HEK293 (cell line): Measurements from ENCODE around the gene FADS1.

Experiments
- CTCF ChIA-PET: fragments of 350-600 bp; formaldehyde crosslinking; extraction: SDS; loops from one replicate; lab custom pipeline; 2021; ENCODE audit warnings: antibody characterized with exemption; lab: Yijun Ruan, JAX
- POLR2A ChIA-PET: fragments of 300-600 bp; formaldehyde crosslinking; extraction: SDS; loops from one replicate; lab custom pipeline; 2020; ENCODE audit warnings: antibody characterized with exemption, inconsistent platforms; lab: Yijun Ruan, JAX
- H3K27ac ChIP-seq: fragments of 200-500 bp; sonication (Bioruptor generic); 2 replicates; pipeline ENCODE4 v1.5.1; 2014; ENCODE audit warnings: low read depth, low read length, control low read depth, inconsistent platforms; ENCODE audit errors: extremely low read depth
- H3K36me3 ChIP-seq, 2 experiments: fragments of 200-500 bp in 1 of 2; sonication (Bioruptor generic) in 1 of 2; 1 replicate in 1 of 2; 2 replicates in 1 of 2; pipeline ENCODE4 v1.5.1; 2014 to 2017; ENCODE audit warnings: inconsistent platforms in 2 of 2, low read length in 2 of 2; ENCODE audit not compliant: control insufficient read depth in 2 of 2, insufficient read depth in 1 of 2
- H3K4me1 ChIP-seq: fragments of 200-500 bp; sonication (Bioruptor generic); 2 replicates; pipeline ENCODE4 v1.5.1; 2014; ENCODE audit warnings: mild to moderate bottlenecking, low read length, inconsistent platforms; ENCODE audit not compliant: control insufficient read depth, insufficient read depth
- H3K4me3 ChIP-seq: 2 replicates; pipeline ENCODE4 v1.5.1; 2011; ENCODE audit warnings: low read depth, mild to moderate bottlenecking, control low read depth, low read length, moderate library complexity
- H3K9me3 ChIP-seq: fragments of 200-500 bp; sonication (Bioruptor generic); 2 replicates; pipeline ENCODE4 v1.5.1; 2014; ENCODE audit warnings: low read depth, low read length, inconsistent platforms; ENCODE audit not compliant: control insufficient read depth, insufficient read depth
- BCL11A ChIP-seq: fragments of 450-650 bp; formaldehyde crosslinking; IDR thresholded peaks from 2 replicates; pipeline ENCODE4 v1.5.1; 2016; ENCODE audit warnings: low read depth, missing biosample characterization, missing genetic modification characterization
- KLF10 ChIP-seq: fragments of 450-650 bp; IDR thresholded peaks from 2 replicates; pipeline ENCODE4 v1.5.1; 2018; ENCODE audit warnings: missing biosample characterization, mild to moderate bottlenecking, missing genetic modification characterization
- OVOL3 ChIP-seq: fragments of 450-650 bp; formaldehyde crosslinking; IDR thresholded peaks from 2 replicates; pipeline ENCODE4 v1.5.1; 2016; ENCODE audit warnings: missing biosample characterization, missing genetic modification characterization
- REST ChIP-seq: fragments of 450-650 bp; formaldehyde crosslinking; IDR thresholded peaks from 2 replicates; pipeline ENCODE4 v1.5.1; 2016; ENCODE audit warnings: missing biosample characterization, missing genetic modification characterization
- SALL2 ChIP-seq: fragments of 450-650 bp; formaldehyde crosslinking; IDR thresholded peaks from 2 replicates; pipeline ENCODE4 v1.5.0; 2017; ENCODE audit warnings: missing biosample characterization, mild to moderate bottlenecking, missing genetic modification characterization, borderline replicate concordance
- ZBTB21 ChIP-seq: fragments of 450-650 bp; formaldehyde crosslinking; IDR thresholded peaks from 2 replicates; pipeline ENCODE4 v1.5.1; 2017; ENCODE audit warnings: missing biosample characterization, missing genetic modification characterization
- ZBTB48 ChIP-seq: fragments of 450-650 bp; formaldehyde crosslinking; IDR thresholded peaks from 2 replicates; pipeline ENCODE4 v1.5.1; 2016; ENCODE audit warnings: missing biosample characterization, missing genetic modification characterization
- ZEB2 ChIP-seq: fragments of 450-650 bp; formaldehyde crosslinking; IDR thresholded peaks from 2 replicates; pipeline ENCODE4 v1.5.1; 2016; ENCODE audit warnings: missing biosample characterization, missing genetic modification characterization
- ZFP41 ChIP-seq: fragments of 450-650 bp; formaldehyde crosslinking; IDR thresholded peaks from 2 replicates; pipeline ENCODE4 v1.5.1; 2016; ENCODE audit warnings: missing biosample characterization, missing genetic modification characterization, borderline replicate concordance
- ZNF2 ChIP-seq: fragments of 450-650 bp; formaldehyde crosslinking; IDR thresholded peaks from 2 replicates; pipeline ENCODE4 v1.5.1; 2016; ENCODE audit warnings: missing biosample characterization, missing genetic modification characterization
- ZNF248 ChIP-seq: fragments of 450-650 bp; formaldehyde crosslinking; IDR thresholded peaks from 2 replicates; pipeline ENCODE4 v1.5.1; 2017; ENCODE audit warnings: missing biosample characterization, missing genetic modification characterization
- ZNF311 ChIP-seq: fragments of 450-650 bp; formaldehyde crosslinking; IDR thresholded peaks from 2 replicates; pipeline ENCODE4 v1.5.1; 2017; ENCODE audit warnings: missing biosample characterization, missing genetic modification characterization, borderline replicate concordance
- ZNF362 ChIP-seq: fragments of 450-650 bp; formaldehyde crosslinking; IDR thresholded peaks from 2 replicates; pipeline ENCODE4 v1.5.1; 2016; ENCODE audit warnings: missing biosample characterization, missing genetic modification characterization
- ZNF404 ChIP-seq: fragments of 450-650 bp; formaldehyde crosslinking; IDR thresholded peaks from 2 replicates; pipeline ENCODE4 v1.5.1; 2017; ENCODE audit warnings: missing biosample characterization, missing genetic modification characterization
- ZNF843 ChIP-seq: fragments of 450-650 bp; formaldehyde crosslinking; IDR thresholded peaks from 2 replicates; pipeline ENCODE4 v1.5.1; 2016; ENCODE audit warnings: missing biosample characterization, missing genetic modification characterization

FADS1 gene

GRCh38 chr11:61805146-61805545 is 11.7 kb downstream of the FADS1 start:
- CTCF ChIA-PET: interaction anchor here (1.7 to 3.4 kb wide), 3 partner anchors 8 to 93 kb away, joined by 6 to 24 read pairs (median 11); no protein-coding TSS in a partner anchor
- H3K4me1 ChIP-seq: no peaks in the 10 kb centered on the region
- H3K4me3 ChIP-seq: no peak overlapping the region
- peaks cover 0 to 72% of the 10 kb centered on the region in 2 experiments; a peak in 1 of 3 replicates for H3K36me3 ChIP-seq
- TF ChIP-seq BCL11A (no peak), KLF10 (no peak), OVOL3 (no peak)
- TF ChIP-seq, all 188 proteins: peak for 0
- Histone ChIP-seq H3K27ac (no peak overlapping the region), H3K9me3 (no peaks in the 10 kb centered on the region)
- POLR2A ChIA-PET: interaction anchor here (3.2 kb wide), 1 partner anchor 11 kb away, joined by 17 read pairs; the partner anchor contains the start of gene FADS1

- Histone ChIP-seq H3K9me3 (no peaks in the 10 kb centered on the region), H3K4me3 (no peak overlapping the region), H3K4me1 (no peaks in the 10 kb centered on the region), H3K36me3 (peaks cover 0 to 73% of the 10 kb centered on the region in 2 experiments; a peak in 2 of 3 replicates), H3K27ac (no peak overlapping the region)
- ChIA-PET POLR2A (interaction anchor here (1.9 kb wide), 1 partner anchor 12 kb away, joined by 5 read pairs; the partner anchor contains the start of genes FEN1 and TMEM258), CTCF (interaction anchor here (0.7 kb wide), 1 partner anchor 55 kb away, joined by 4 read pairs; no protein-coding TSS in a partner anchor)
- TF ChIP-seq ZBTB21 (tag by site-specific recombination): no peak
- no peak for TF ChIP-seq ZEB2
- no peak for TF ChIP-seq ZNF843 (tag by site-specific recombination)
- TF ChIP-seq ZNF362 (tag by site-specific recombination): no peak
- no peak for TF ChIP-seq ZNF311 (tag by site-specific recombination)
- no peak for TF ChIP-seq ZBTB48
- no peak for TF ChIP-seq ZNF248
- TF ChIP-seq SALL2 (tag by site-specific recombination): no peak
- TF ChIP-seq ZNF2 (tag by site-specific recombination): no peak
- TF ChIP-seq ZNF404 (tag by site-specific recombination): no peak
These were observed 12.7 kb downstream of the FADS1 start for GRCh38 chr11:61803889-61804647.

GRCh38 chr11:61802605-61803004 is 14.2 kb downstream of the FADS1 start:
- CTCF ChIA-PET: no interaction called here

More at GRCh38 chr11:61802605-61803004, 14.2 kb downstream of the FADS1 start:
- no peaks in the 10 kb centered on the region for H3K9me3 ChIP-seq
- POLR2A ChIA-PET: no interaction called here
- H3K4me1 ChIP-seq: 0 out of 2 replicates have a peak, but pooled peaks cover under 1% of the 10 kb centered on the region
- H3K27ac ChIP-seq: no peak overlapping the region
- H3K4me3 ChIP-seq: no peak overlapping the region
- H3K36me3 ChIP-seq: peaks cover 0 to 78% of the 10 kb centered on the region in 2 experiments; a peak in 2 of 3 replicates
- TF ChIP-seq REST (tag by site-specific recombination) (no peak), ZFP41 (no peak)
- TF ChIP-seq, all 188 proteins: peak for 0
